Mesenchymal stem cell (in vitro differentiated cells and primary cell): Measurements from ENCODE around the gene SLC35F3.

Source experiments
- DNase-seq: peaks from one replicate; pipeline ENCODE4 v3.0.0-alpha.2; 2013
- H2AFZ ChIP-seq: one replicate; pipeline ENCODE4 v1.6.1; 2013; ENCODE audit warnings: low read depth, mild to moderate bottlenecking, control low read depth, inconsistent platforms, low read length, moderate library complexity
- H2AK5ac ChIP-seq: 2 replicates; pipeline ENCODE4 v1.6.1; 2013; ENCODE audit warnings: low read length, moderate library complexity, mild to moderate bottlenecking, inconsistent platforms; ENCODE audit not compliant: severe bottlenecking
- H2BK120ac ChIP-seq: one replicate; pipeline ENCODE4 v1.6.1; 2013; ENCODE audit warnings: low read depth, mild to moderate bottlenecking, inconsistent platforms, low read length, moderate library complexity
- H2BK12ac ChIP-seq, 2 experiments: one replicate each; pipeline ENCODE4 v1.6.1; 2013; ENCODE audit warnings: inconsistent platforms in 2 of 2, low read length in 2 of 2, mild to moderate bottlenecking in 2 of 2, moderate library complexity in 2 of 2, control low read depth in 1 of 2
- H2BK15ac ChIP-seq: one replicate; pipeline ENCODE4 v1.6.1; 2013; ENCODE audit warnings: mild to moderate bottlenecking, low read depth, inconsistent platforms; ENCODE audit not compliant: poor library complexity, severe bottlenecking
- H2BK5ac ChIP-seq: 2 replicates; pipeline ENCODE4 v1.6.1; 2013; ENCODE audit warnings: low read depth, mild to moderate bottlenecking, low read length, control low read depth, inconsistent platforms; ENCODE audit not compliant: poor library complexity, severe bottlenecking
- H3K14ac ChIP-seq, 2 experiments: one replicate each; pipeline ENCODE4 v1.6.1; 2013; ENCODE audit warnings: inconsistent platforms in 2 of 2, low read length in 2 of 2, control low read depth in 1 of 2, mild to moderate bottlenecking in 1 of 2, moderate library complexity in 1 of 2
- H3K18ac ChIP-seq, 2 experiments: one replicate each; pipeline ENCODE4 v1.6.1; 2013; ENCODE audit warnings: inconsistent platforms in 2 of 2, low read length in 2 of 2, control low read depth in 1 of 2, low read depth in 1 of 2, mild to moderate bottlenecking in 1 of 2
- H3K23ac ChIP-seq, 2 experiments: one replicate each; pipeline ENCODE4 v1.6.1; 2013; ENCODE audit warnings: inconsistent platforms in 2 of 2, low read length in 2 of 2, mild to moderate bottlenecking in 2 of 2, moderate library complexity in 2 of 2, control low read depth in 1 of 2
- H3K27ac ChIP-seq: 2 replicates; pipeline ENCODE4 v1.5.1; 2013; ENCODE audit warnings: mild to moderate bottlenecking, moderate library complexity, low read length, control low read depth, inconsistent platforms; ENCODE audit not compliant: poor library complexity, severe bottlenecking
- H3K27me3 ChIP-seq, 2 experiments: 2 replicates each; pipeline versions ENCODE4 v1.6.1 to v1.7.0; 2013; ENCODE audit warnings: low read length in 2 of 2, mild to moderate bottlenecking in 2 of 2, moderate library complexity in 2 of 2, control low read depth in 1 of 2, inconsistent platforms in 1 of 2; ENCODE audit not compliant: control insufficient read depth in 1 of 2, insufficient read depth in 1 of 2
- H3K36me3 ChIP-seq, 2 experiments: 2 replicates each; pipeline versions ENCODE4 v1.6.1 to v1.7.0; 2013; ENCODE audit warnings: low read length in 2 of 2, control low read depth in 1 of 2, inconsistent platforms in 1 of 2, low read depth in 1 of 2, mild to moderate bottlenecking in 1 of 2; ENCODE audit not compliant: insufficient read depth in 2 of 2, control insufficient read depth in 1 of 2
- H3K4ac ChIP-seq, 2 experiments: one replicate each; pipeline ENCODE4 v1.6.1; 2013; ENCODE audit warnings: inconsistent platforms in 2 of 2, low read length in 2 of 2, mild to moderate bottlenecking in 2 of 2, moderate library complexity in 2 of 2, control low read depth in 1 of 2, low read depth in 1 of 2
- H3K4me1 ChIP-seq: 2 replicates; pipeline ENCODE4 v1.6.1; 2013; ENCODE audit warnings: low read depth, low read length, control low read depth; ENCODE audit not compliant: control insufficient read depth, insufficient read depth
- H3K4me2 ChIP-seq: 2 replicates; pipeline ENCODE4 v1.6.1; 2013; ENCODE audit warnings: low read length, mild to moderate bottlenecking, inconsistent platforms; ENCODE audit not compliant: poor library complexity, severe bottlenecking
- H3K4me3 ChIP-seq, 2 experiments: 2 replicates each; pipeline versions ENCODE4 v1.5.1 to v1.7.0; 2013; ENCODE audit warnings: low read length in 2 of 2, mild to moderate bottlenecking in 2 of 2, control low read depth in 1 of 2, low read depth in 1 of 2; ENCODE audit not compliant: insufficient read depth in 1 of 2
- H3K79me1 ChIP-seq: replicated peaks from 2 replicates; pipeline ENCODE4 v1.6.1; 2013; ENCODE audit warnings: mild to moderate bottlenecking, control low read depth, low read length, inconsistent platforms; ENCODE audit not compliant: poor library complexity, severe bottlenecking
- H3K9ac ChIP-seq: 2 replicates; pipeline ENCODE4 v1.7.0; 2013; ENCODE audit warnings: mild to moderate bottlenecking, low read length, moderate library complexity
- H3K9me3 ChIP-seq: 2 replicates; pipeline ENCODE4 v1.7.0; 2013; ENCODE audit warnings: mild to moderate bottlenecking, low read length; ENCODE audit not compliant: control insufficient read depth
- H4K8ac ChIP-seq: one replicate; pipeline ENCODE4 v1.6.1; 2013; ENCODE audit warnings: inconsistent platforms, mild to moderate bottlenecking, low read length, moderate library complexity
- H4K91ac ChIP-seq: one replicate; pipeline ENCODE4 v1.6.1; 2013; ENCODE audit warnings: mild to moderate bottlenecking, low read length, inconsistent platforms
- WGBS: methylation state at CpG from one replicate; pipeline ENCODE4 v1.1.7; 2013; ENCODE audit warnings: mixed read lengths; 5-methylcytosine and 5-hydroxymethylcytosine counted together

Gene SLC35F3

DNA sequence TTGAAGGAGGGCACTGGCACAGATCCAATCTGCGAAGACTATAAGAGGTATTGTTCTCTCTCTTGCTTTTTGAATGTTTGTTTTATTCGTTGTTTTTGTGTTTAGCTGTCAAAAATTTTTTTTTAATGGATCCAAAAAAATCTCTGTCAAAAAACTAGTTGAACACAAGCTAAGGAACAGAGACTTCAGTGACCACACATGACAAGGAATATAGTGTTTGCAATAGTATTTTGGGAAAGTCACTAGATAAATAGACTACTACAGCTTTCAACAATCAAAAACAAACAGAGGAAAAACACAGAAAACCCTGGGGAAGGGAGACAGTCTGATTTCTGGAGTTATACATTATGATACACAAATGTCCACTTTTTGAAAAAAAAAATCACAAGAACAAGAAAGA lies 431.9 kb downstream of the SLC35F3 start:
- Histone ChIP-seq H3K4me3 (no peak overlapping the region), H2BK5ac (no peak overlapping the region), H3K4me2 (no peak overlapping the region), H3K9me3 (peaks cover 29% of the 10 kb centered on the region), H4K91ac (no peak overlapping the region), H3K18ac (no peak overlapping the region), H3K79me1 (no peaks in the 10 kb centered on the region), H3K4me1 (no peaks in the 10 kb centered on the region), H4K8ac (no peak overlapping the region), H3K27ac (no peak overlapping the region), H3K4ac (no peak overlapping the region), H2AFZ (no peak overlapping the region), H3K14ac (no peak overlapping the region), H3K36me3 (no peaks in the 10 kb centered on the region), H3K27me3 (no peaks in the 10 kb centered on the region), H3K9ac (no peak overlapping the region), H2BK15ac (no peak overlapping the region), H2BK12ac (no peak overlapping the region), H2BK120ac (no peak overlapping the region), H3K23ac (no peak overlapping the region), H2AK5ac (no peak overlapping the region)
- no peak for DNase-seq
- WGBS, result 61% methylated on average over 2 of the region's 2 CpGs

DNA sequence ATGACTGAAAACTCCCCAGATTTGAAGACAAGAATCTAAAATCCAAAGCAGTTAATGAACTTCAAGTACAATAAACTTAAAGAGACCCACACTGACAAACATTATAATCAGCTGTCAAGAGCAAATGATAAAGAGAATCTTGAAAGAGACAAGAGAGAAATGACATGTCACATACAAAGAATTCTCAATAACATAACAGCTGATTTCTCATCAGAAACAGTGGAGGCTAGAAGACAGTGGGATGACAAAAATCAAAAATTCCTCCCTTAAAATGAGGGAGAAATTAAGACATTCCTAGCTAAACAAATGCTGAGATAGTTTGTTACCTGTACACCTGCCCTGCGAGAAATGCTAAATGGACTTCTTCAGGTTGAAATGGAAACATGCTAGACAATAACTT lies 432.8 kb downstream of the SLC35F3 start:
- Histone ChIP-seq H4K8ac (no peak overlapping the region), H3K23ac (no peak overlapping the region), H3K4me3 (no peak overlapping the region), H2BK15ac (no peak overlapping the region), H2BK12ac (no peak overlapping the region), H3K4ac (no peak overlapping the region), H3K9me3 (peaks cover 29% of the 10 kb centered on the region), H2AFZ (no peak overlapping the region), H3K14ac (no peak overlapping the region), H3K27me3 (no peaks in the 10 kb centered on the region), H2BK5ac (no peak overlapping the region), H3K36me3 (no peaks in the 10 kb centered on the region), H2BK120ac (no peak overlapping the region), H2AK5ac (no peak overlapping the region), H3K79me1 (no peaks in the 10 kb centered on the region), H4K91ac (no peak overlapping the region), H3K4me2 (no peak overlapping the region), H3K27ac (no peak overlapping the region), H3K18ac (no peak overlapping the region), H3K4me1 (no peaks in the 10 kb centered on the region), H3K9ac (no peak overlapping the region)
- WGBS, result 100% methylated on average over 1 of the region's 1 CpG
- DNase-seq, result no peak

DNA sequence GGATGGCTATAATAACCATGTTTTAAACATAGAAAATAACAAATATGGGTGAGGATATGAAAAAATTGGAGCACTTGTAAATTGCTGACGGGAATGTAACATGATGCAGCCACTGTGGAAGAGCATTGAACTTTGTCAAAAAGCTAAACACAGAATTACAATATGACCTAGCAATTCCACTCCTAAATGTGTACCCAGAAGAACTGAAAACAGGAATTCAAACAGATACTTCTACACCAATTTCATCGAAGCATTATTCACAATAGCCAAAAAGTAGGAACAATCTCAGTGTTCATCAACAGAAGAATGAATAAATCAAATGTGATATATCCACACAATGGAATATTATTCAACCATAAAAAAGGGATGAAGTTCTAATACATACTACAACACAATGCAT lies 436.1 kb downstream of the SLC35F3 start:
- no peak overlapping the region for H2AK5ac ChIP-seq
- H3K4me3 ChIP-seq, result no peak overlapping the region
- H3K79me1 ChIP-seq, result no peaks in the 10 kb centered on the region
- no peak overlapping the region for H3K4ac ChIP-seq
- no peak overlapping the region for H2BK15ac ChIP-seq
- 75% methylated on average over 1 of the region's 2 CpGs for WGBS
- H3K23ac ChIP-seq, result no peak overlapping the region
- no peak overlapping the region for H2BK5ac ChIP-seq
- H3K18ac ChIP-seq, result no peak overlapping the region
- no peak overlapping the region for H2BK120ac ChIP-seq
- no peaks in the 10 kb centered on the region for H3K36me3 ChIP-seq
- no peak overlapping the region for H2AFZ ChIP-seq
- DNase-seq, result no peak
- H3K9ac ChIP-seq, result no peak overlapping the region
- H3K27ac ChIP-seq, result no peak overlapping the region
- H3K4me1 ChIP-seq, result no peaks in the 10 kb centered on the region
- H4K91ac ChIP-seq, result no peak overlapping the region
- H3K9me3 ChIP-seq, result peaks cover 24% of the 10 kb centered on the region
- no peak overlapping the region for H2BK12ac ChIP-seq
- H4K8ac ChIP-seq, result no peak overlapping the region
- H3K14ac ChIP-seq, result no peak overlapping the region
- H3K4me2 ChIP-seq, result no peak overlapping the region
- H3K27me3 ChIP-seq, result no peaks in the 10 kb centered on the region

DNA sequence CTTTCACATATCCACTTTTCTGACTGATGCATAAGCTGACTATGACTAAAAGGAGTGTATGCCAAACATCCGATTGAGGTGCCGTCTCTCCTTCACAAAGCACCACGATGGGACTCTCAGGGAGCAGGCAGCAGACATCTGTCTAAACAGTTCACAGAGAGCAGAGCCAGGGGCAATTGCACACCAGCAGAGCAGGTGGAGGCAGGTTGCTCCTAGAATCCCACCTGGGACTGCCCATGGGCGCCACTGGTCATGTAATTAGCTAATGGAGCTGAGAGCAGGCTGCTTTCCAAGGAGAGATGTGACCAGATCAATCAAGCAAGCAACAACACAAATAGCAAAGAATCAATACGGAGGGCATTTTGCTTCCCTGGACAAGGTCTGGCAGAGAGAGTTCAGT lies 438.3 kb downstream of the SLC35F3 start:
- no peak overlapping the region for H2AFZ ChIP-seq
- H3K9ac ChIP-seq, result no peak overlapping the region
- H2BK12ac ChIP-seq, result no peak overlapping the region
- H2BK120ac ChIP-seq, result no peak overlapping the region
- no peak overlapping the region for H3K18ac ChIP-seq
- no peak overlapping the region for H4K91ac ChIP-seq
- H3K27me3 ChIP-seq, result no peaks in the 10 kb centered on the region
- H3K79me1 ChIP-seq, result no peaks in the 10 kb centered on the region
- H3K4me2 ChIP-seq, result no peak overlapping the region
- H3K4ac ChIP-seq, result no peak overlapping the region
- no peak overlapping the region for H4K8ac ChIP-seq
- H2BK15ac ChIP-seq, result no peak overlapping the region
- no peak overlapping the region for H3K14ac ChIP-seq
- H3K36me3 ChIP-seq, result no peaks in the 10 kb centered on the region
- no peak overlapping the region for H2BK5ac ChIP-seq
- no peaks in the 10 kb centered on the region for H3K4me1 ChIP-seq
- no peak for DNase-seq
- H3K4me3 ChIP-seq, result no peak overlapping the region
- H2AK5ac ChIP-seq, result no peak overlapping the region
- WGBS, result 89% methylated on average over 3 of the region's 5 CpGs
- H3K27ac ChIP-seq, result no peak overlapping the region
- H3K23ac ChIP-seq, result no peak overlapping the region
- H3K9me3 ChIP-seq, result peaks cover 3% of the 10 kb centered on the region
